ENCODE measurements around the gene EXOSC9. TPM values are rescaled to one million over a fixed set of nuclear protein-coding genes. Genes with fewer than 3 reads are reported as not detected.

EXOSC9 gene
- total RNA-seq, 1 experiment from 2014 or later = 79.0 TPM

GRCh38 chr4:121760205-121760604 is 40.9 kb upstream of the EXOSC9 start:
- no peak for DNase-seq (ENCODE audit: low spot score)
- intact Hi-C loops (cut with micrococcal nuclease; ENCODE audit: unreplicated experiment) = no loop called here

GRCh38 chr4:121764303-121764701 is 36.8 kb upstream of the EXOSC9 start:
- Histone ChIP-seq H3K27me3 (replicated peaks; ENCODE audit: insufficient read depth, low read depth, low read length, poor library complexity) (peaks cover 5% of the 10 kb centered on the region), H3K27ac (ENCODE audit: low read depth, low read length, poor library complexity, severe bottlenecking) (no peak overlapping the region), H3K4me3 (ENCODE audit: low read depth, low read length, poor library complexity, severe bottlenecking) (peak overlapping the region; percentile 57), H3K36me3 (ENCODE audit: insufficient read depth, low read length, poor library complexity, severe bottlenecking) (no peaks in the 10 kb centered on the region), H3K9me3 (ENCODE audit: low read depth, low read length, poor library complexity, severe bottlenecking) (no peaks in the 10 kb centered on the region), H3K4me1 (ENCODE audit: insufficient read depth, low read length, poor library complexity, severe bottlenecking) (no peaks in the 10 kb centered on the region)
- no peak for DNase-seq (ENCODE audit: low spot score)
- CTCF ChIA-PET = no interaction called here
- intact Hi-C loops (cut with micrococcal nuclease; ENCODE audit: unreplicated experiment) = no loop called here
- POLR2A ChIA-PET (ENCODE audit: low non-redundant PET) = no interaction called here
- TF ChIP-seq EZH2 (IDR thresholded peaks at IDR 0.05; ENCODE audit: borderline replicate concordance, low read depth, low read length, poor library complexity, severe bottlenecking) (no peak), CTCF (conservative IDR thresholded peaks at IDR 0.05; ENCODE audit: low read depth, low read length) (no peak)
- BruUV-seq (replicated peaks) = no TSS peak

More at GRCh38 chr4:121760205-121760604, 40.9 kb upstream of the EXOSC9 start:
- H3K4me3 ChIP-seq (ENCODE audit: low read depth, low read length, poor library complexity, severe bottlenecking) = no peak overlapping the region
- no peaks in the 10 kb centered on the region for H3K36me3 ChIP-seq (ENCODE audit: insufficient read depth, low read length, poor library complexity, severe bottlenecking)
- BruUV-seq (replicated peaks) = no TSS peak
- ChIA-PET CTCF (no interaction called here), POLR2A (ENCODE audit: low non-redundant PET) (no interaction called here)
- no peaks in the 10 kb centered on the region for H3K9me3 ChIP-seq (ENCODE audit: low read depth, low read length, poor library complexity, severe bottlenecking)
- H3K4me1 ChIP-seq (ENCODE audit: insufficient read depth, low read length, poor library complexity, severe bottlenecking) = no peaks in the 10 kb centered on the region
- no peak for TF ChIP-seq CTCF (conservative IDR thresholded peaks at IDR 0.05; ENCODE audit: low read depth, low read length)
- no peak for TF ChIP-seq EZH2 (IDR thresholded peaks at IDR 0.05; ENCODE audit: borderline replicate concordance, low read depth, low read length, poor library complexity, severe bottlenecking)
- peaks cover 5% of the 10 kb centered on the region for H3K27me3 ChIP-seq (replicated peaks; ENCODE audit: insufficient read depth, low read depth, low read length, poor library complexity)
- no peak overlapping the region for H3K27ac ChIP-seq (ENCODE audit: low read depth, low read length, poor library complexity, severe bottlenecking)

- BruUV-seq (replicated peaks) = no TSS peak
- H3K27me3 ChIP-seq (replicated peaks; ENCODE audit: insufficient read depth, low read depth, low read length, poor library complexity) = peaks cover 5% of the 10 kb centered on the region
- POLR2A ChIA-PET (ENCODE audit: low non-redundant PET) = interaction anchor here (0.5 kb wide), 1 partner anchor 36 kb away, joined by 5 read pairs; the partner anchor contains the start of gene EXOSC9
Observed at GRCh38 chr4:121764702-121765367, 36.3 kb upstream of the EXOSC9 start, which contains the start of gene SMIM43. Gene SMIM43, minus strand, starts transcription at chr4:121765164. Its CDS starts 59 bp downstream, at chr4:121765105.

More at GRCh38 chr4:121764702-121765367, 36.3 kb upstream of the EXOSC9 start, which contains the start of gene SMIM43:
- Histone ChIP-seq H3K9me3 (ENCODE audit: low read depth, low read length, poor library complexity, severe bottlenecking) (no peaks in the 10 kb centered on the region), H3K27ac (ENCODE audit: low read depth, low read length, poor library complexity, severe bottlenecking) (no peak within 1 kb of the TSS), H3K4me1 (ENCODE audit: insufficient read depth, low read length, poor library complexity, severe bottlenecking) (no peaks in the 10 kb centered on the region), H3K4me3 (ENCODE audit: low read depth, low read length, poor library complexity, severe bottlenecking) (peak within 1 kb of the TSS; percentile 57), H3K36me3 (ENCODE audit: insufficient read depth, low read length, poor library complexity, severe bottlenecking) (no peaks in the 10 kb centered on the region)
- no peak for TF ChIP-seq CTCF (conservative IDR thresholded peaks at IDR 0.05; ENCODE audit: low read depth, low read length)
- TF ChIP-seq EZH2 (IDR thresholded peaks at IDR 0.05; ENCODE audit: borderline replicate concordance, low read depth, low read length, poor library complexity, severe bottlenecking) = no peak
- CTCF ChIA-PET = no interaction called here
- intact Hi-C loops (cut with micrococcal nuclease; ENCODE audit: unreplicated experiment) = no loop called here
- DNase-seq (ENCODE audit: low spot score) = peak; percentile 34
